Esophagus muscularis mucosa (tissue), 3 donors: ENCODE results near the gene CTRB1.

ENCODE experiments used
- POLR2A ChIP-seq: fragments of 450-650 bp; IDR thresholded peaks from one replicate; pipeline ENCODE4 v1.6.1; 2017; ENCODE audit warnings: antibody characterized with exemption, moderate library complexity, mild to moderate bottlenecking, low read depth
- TF ChIP-seq, protein P1 (sequence below), 3 experiments: fragments of 200-600 bp in 2 of 3; fragments of 450-650 bp in 1 of 3; sonication (generic) in 2 of 3; IDR thresholded peaks; one replicate each; pipeline ENCODE4 v1.5.1; 2017 to 2019; ENCODE audit warnings: antibody characterized with exemption in 3 of 3, mild to moderate bottlenecking in 2 of 3, moderate library complexity in 1 of 3

DNA sequence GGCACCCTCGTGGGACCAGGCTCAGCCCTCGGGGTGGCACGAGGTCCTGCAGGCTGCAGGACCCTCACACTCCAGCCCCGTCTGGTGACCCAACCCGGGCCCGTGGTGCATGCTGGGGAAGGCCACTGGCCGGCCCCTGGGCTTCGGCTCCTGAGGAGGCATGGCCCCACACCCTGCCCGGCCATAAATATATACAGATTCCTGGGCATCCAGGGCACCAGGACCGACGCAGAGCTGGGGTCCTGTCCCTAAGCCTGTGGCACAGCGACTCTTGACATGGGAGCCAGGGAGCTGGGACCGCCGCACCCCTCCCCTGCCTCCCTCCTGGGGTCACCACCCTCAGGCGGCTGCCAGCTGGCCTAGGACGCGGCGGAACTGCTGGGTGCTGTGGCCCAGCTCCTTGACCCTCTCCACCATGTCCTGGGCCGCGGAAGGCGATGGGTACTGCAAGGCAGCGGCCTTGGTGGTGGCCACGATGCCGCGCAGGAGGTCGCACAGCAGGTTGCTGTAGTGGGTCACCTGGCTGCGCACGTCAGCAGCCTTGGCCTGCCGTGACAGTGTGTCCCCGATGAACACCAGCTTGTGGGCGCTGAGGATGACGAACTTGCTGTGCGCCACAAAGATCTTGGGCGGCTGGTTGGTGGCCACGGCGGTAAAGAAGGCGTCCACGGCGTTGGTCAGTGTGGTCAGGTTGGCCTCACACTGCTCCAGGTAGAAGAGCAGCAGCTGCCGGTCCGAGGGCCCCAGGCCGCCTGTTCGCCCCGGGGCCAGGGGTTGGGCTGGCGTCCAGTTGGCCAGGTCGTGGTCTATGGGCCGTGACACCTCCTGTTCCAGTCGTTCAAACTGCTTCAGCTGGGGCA is 10.6 kb downstream of the CTRB1 start:
- TF ChIP-seq, protein P1, sequence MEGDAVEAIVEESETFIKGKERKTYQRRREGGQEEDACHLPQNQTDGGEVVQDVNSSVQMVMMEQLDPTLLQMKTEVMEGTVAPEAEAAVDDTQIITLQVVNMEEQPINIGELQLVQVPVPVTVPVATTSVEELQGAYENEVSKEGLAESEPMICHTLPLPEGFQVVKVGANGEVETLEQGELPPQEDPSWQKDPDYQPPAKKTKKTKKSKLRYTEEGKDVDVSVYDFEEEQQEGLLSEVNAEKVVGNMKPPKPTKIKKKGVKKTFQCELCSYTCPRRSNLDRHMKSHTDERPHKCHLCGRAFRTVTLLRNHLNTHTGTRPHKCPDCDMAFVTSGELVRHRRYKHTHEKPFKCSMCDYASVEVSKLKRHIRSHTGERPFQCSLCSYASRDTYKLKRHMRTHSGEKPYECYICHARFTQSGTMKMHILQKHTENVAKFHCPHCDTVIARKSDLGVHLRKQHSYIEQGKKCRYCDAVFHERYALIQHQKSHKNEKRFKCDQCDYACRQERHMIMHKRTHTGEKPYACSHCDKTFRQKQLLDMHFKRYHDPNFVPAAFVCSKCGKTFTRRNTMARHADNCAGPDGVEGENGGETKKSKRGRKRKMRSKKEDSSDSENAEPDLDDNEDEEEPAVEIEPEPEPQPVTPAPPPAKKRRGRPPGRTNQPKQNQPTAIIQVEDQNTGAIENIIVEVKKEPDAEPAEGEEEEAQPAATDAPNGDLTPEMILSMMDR (IDR thresholded peaks at IDR 0.05): no peak
- TF ChIP-seq POLR2A: no peak
